SH-SY5Y (cell line): ENCODE measurements around the gene RFTN1.

ENCODE experiments used
- GATA2 ChIP-seq: IDR thresholded peaks from 2 replicates; pipeline ENCODE4 v1.6.1; 2011; ENCODE audit warnings: mild to moderate bottlenecking, low read depth, low read length
- GATA3 ChIP-seq: IDR thresholded peaks from 2 replicates; pipeline ENCODE4 v1.6.1; 2011; ENCODE audit warnings: low read depth, mild to moderate bottlenecking, low read length, moderate library complexity

The RFTN1 gene

GRCh38 chr3:16463119-16463518 lies 50.4 kb downstream of the RFTN1 start:
- TF ChIP-seq GATA3 (no peak), GATA2 (no peak)

DNA sequence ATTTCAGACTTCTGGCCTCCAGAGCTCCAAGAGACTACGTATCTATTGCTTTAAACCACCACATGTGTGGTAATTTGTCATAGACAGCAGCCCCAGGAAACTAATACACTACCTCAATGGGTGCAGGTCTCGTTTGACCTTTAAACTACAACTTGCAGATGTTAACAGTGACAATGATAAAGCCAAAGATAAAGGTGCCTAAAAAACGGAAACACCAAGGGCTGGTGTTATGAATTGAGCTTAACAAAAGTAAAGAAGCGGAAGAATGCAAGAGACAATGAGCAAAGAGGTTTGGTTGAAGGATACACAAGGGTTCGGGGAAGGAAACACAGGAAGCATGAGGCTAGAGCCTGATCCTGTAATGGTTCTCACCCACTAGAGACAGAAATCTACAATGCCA lies 50.8 kb downstream of the RFTN1 start:
- TF ChIP-seq GATA3 (no peak), GATA2 (no peak)

DNA sequence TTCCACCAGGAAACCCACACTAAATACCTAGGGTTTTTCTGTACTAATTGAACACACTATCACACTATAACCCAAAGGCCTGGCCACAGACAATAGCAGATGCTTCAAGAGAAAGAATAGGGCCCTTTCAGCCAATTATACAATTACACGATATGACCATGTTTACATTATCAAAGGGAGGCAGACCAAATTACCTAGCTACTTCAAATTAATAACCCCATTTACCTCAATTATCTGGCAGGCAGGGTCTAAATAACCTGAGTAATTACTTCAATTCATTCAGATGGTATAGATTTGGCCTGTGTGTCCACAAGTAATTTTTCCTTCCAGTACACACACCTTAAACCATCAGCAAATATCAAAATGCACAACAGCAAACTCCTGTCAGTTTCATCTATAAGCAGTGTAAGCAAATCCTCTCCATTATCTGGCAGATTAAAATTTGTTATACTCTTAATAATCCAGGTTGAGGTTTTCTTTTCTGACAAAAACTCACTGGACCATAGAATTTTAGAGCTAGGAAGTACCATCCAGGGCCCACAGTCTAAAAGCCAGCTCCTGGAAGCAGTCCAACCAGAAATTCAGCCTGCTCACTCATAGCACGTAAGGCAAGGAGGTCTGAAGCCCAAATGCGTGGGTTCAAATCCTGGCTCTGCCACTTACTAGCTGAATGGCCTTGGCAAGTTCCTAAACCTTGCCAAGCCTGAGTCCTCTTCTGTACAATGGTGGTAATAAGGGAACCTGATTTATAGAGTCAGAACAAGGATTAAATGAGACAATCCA lies 51.8 kb downstream of the RFTN1 start:
- TF ChIP-seq GATA2 (0 out of 2 replicates have a peak, but pooled peaks have one; percentile 18), GATA3 (no peak)

GRCh38 chr3:16460886-16461285 lies 52.6 kb downstream of the RFTN1 start:
- TF ChIP-seq GATA2 (no peak), GATA3 (no peak)

DNA sequence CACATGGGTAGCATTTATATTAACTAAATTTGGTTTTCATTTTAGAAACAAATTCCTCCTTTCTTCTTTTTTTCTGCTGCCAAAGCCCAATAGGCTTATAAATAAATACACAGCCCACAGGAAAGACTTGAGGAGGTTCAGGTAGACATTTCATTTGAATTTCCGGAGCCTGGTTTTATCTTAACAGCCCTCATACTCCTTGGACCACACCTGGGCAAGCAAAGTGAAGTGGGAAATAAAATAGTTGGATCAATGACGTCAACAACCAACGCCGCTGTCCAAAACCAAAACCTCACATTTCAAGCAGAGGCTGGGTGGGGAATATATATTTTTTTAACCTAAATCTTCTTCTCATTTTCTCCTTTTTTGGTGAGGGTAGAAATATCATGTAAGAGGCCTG lies 53.2 kb downstream of the RFTN1 start:
- TF ChIP-seq GATA3 (no peak), GATA2 (no peak)

DNA sequence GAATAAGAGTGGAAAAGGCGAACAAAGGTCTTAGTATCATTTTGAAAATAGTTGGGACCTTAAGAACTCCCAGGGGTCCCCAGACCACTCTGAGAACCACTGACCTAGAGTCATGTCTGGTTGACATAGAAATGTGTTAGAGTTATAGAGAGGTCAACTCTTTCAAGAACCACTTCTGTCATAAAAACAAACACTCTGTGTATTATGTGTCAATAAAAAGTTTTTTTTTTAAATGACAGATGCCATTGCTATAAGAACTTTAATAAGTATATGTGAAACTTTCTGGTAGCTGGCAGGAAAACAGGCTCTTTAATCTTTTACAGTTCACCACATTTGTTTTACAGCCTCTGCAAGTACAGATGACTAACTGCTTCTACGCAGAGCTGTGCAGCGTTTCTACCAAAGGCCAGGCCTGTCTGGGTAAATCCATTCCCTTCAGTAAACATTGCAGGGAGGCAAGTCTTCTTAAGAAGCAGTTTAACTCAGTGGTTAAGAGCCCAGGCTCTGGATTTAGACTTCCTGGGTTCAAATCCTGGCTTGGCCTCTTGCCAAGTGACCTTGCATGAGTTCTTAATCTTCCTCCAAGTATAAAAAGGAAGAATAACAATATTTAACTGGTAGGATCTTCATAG lies 56.6 kb downstream of the RFTN1 start:
- no peak for TF ChIP-seq GATA2
- TF ChIP-seq GATA3, result no peak

GRCh38 chr3:16455966-16456365 lies 57.5 kb downstream of the RFTN1 start:
- TF ChIP-seq GATA2, result no peak
- TF ChIP-seq GATA3, result no peak

GRCh38 chr3:16455001-16455400 lies 58.5 kb downstream of the RFTN1 start:
- TF ChIP-seq GATA2 (no peak), GATA3 (no peak)

GRCh38 chr3:16452261-16452660 lies 61.2 kb downstream of the RFTN1 start:
- no peak for TF ChIP-seq GATA2
- no peak for TF ChIP-seq GATA3

GRCh38 chr3:16449369-16449768 lies 64.1 kb downstream of the RFTN1 start:
- no peak for TF ChIP-seq GATA3
- no peak for TF ChIP-seq GATA2

DNA sequence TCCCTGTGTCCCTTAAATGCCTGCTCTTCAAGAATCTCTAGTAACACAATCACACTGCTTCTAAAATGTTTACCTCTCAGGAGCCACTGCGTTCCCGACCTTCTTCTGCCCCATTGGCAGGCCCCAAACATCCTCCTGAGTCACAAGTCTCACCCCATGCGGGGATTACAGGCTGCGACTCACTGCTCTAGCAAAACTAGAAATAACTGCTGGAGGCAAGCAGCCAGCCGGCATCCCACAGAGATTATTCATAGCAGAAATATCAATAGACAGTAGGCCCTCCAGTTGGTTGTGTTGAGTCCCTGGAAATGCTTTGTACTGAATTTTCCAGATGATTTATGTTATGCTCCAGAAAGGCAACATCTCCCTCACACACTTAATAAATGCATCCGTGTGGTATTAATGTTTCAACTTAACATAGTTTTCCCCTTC lies 64.8 kb downstream of the RFTN1 start:
- TF ChIP-seq GATA2, result no peak
- TF ChIP-seq GATA3, result no peak

DNA sequence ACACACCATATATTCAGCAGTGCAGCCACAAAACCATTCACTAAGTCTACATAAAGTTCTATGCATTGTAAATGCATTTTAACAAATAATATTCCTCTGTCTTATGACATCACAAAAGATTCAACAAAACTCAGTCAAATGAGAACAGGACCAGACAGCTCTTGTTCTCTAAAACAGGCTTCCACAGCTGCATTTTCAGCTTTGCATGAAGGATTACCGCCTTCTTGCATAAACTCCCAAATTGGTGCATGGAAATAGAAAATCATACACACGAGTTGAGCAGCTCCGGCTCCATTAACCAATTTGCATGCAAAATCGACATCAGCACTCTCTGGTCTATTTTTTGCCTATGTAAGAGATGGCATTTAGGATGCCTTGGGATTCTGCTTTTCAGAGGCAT lies 66.4 kb downstream of the RFTN1 start:
- no peak for TF ChIP-seq GATA2

DNA sequence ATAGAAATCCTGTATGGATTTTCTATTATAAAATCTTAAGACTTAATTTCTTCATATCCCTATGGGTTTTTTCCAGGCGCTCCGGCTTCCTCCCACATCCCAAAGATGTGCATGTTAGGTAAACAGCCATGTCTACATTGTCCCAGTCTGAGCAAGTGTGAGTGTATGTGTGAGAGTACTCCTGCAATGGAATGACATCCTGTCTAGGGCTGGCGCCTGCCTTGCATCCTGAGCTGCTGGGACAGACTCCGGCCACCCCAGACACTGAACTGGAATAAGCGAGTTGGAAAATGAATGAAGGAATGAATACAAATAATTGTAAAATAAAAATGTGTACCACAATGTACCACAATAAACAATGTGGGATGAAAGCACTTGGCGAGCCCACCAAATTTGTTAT lies 69.2 kb downstream of the RFTN1 start:
- TF ChIP-seq GATA2 (no peak), GATA3 (no peak)

DNA sequence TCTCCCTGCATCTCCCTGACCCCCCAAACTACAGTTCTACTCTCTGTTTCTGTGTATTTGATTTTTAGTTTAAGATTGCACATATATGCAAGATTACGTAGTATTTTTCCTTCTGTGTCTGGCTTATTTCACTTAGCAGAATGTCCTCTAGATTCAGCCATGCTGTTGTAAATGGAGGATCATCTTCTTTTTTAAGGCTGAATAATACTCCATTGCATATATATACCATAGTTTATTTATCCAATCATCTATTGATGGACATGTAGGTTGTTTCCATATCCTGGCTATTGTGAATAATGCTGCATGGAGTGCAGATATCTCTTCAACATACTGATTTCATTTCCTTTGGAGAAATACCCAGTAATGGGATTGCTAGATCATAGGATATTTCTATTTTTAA lies 70.8 kb downstream of the RFTN1 start:
- TF ChIP-seq GATA3 (no peak), GATA2 (no peak)

GRCh38 chr3:16441371-16441875 lies 72.1 kb downstream of the RFTN1 start:
- no peak for TF ChIP-seq GATA2
- no peak for TF ChIP-seq GATA3
